Body of pancreas (tissue), 4 donors: ENCODE results near the gene JADE3.

Experiments
- POLR2A ChIP-seq, 3 donors: fragments of 450-650 bp; IDR thresholded peaks; one replicate each; pipeline ENCODE4 v1.6.1; 2016; ENCODE audit warnings: antibody characterized with exemption in 3 of 3, mild to moderate bottlenecking in 2 of 3
- TF ChIP-seq, protein P1 (sequence below), 7 experiments: fragments of 450-650 bp in 4 of 7; fragments of 200-600 bp in 3 of 7; sonication (generic) in 3 of 7; IDR thresholded peaks; one replicate each; pipeline ENCODE4 v1.5.1; 2016 to 2019; ENCODE audit warnings: antibody characterized with exemption in 7 of 7

DNA sequence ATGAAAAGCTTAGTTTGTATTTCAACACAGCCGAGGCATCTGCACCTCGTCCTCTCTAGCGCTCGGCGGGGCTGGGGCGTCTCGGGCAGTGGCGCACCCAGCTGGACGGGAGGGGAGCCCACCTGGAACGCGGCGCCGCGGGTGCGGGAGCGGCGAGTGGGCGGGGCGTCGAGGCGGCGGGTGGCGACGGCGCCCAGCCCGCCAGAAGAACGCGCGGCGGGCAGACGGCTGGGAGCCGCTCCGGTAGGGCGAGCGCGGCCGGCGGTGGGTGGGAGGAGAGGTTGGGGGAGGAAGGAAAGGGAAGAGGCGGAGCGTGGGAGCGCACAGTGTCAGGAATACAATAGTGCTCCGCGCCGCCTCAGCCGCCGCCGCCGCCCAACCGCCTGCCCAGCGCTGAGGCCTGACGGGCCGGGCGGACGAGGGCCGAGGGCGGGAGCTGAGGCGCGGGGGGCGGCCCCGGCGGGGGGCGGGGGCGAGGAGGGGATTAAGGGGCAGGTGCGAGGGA lies at the start of gene JADE3:
- TF ChIP-seq, protein P1, sequence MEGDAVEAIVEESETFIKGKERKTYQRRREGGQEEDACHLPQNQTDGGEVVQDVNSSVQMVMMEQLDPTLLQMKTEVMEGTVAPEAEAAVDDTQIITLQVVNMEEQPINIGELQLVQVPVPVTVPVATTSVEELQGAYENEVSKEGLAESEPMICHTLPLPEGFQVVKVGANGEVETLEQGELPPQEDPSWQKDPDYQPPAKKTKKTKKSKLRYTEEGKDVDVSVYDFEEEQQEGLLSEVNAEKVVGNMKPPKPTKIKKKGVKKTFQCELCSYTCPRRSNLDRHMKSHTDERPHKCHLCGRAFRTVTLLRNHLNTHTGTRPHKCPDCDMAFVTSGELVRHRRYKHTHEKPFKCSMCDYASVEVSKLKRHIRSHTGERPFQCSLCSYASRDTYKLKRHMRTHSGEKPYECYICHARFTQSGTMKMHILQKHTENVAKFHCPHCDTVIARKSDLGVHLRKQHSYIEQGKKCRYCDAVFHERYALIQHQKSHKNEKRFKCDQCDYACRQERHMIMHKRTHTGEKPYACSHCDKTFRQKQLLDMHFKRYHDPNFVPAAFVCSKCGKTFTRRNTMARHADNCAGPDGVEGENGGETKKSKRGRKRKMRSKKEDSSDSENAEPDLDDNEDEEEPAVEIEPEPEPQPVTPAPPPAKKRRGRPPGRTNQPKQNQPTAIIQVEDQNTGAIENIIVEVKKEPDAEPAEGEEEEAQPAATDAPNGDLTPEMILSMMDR (IDR thresholded peaks at IDR 0.05) = no peak
- peak; percentile 23 to 51 (median 32) for TF ChIP-seq POLR2A (IDR thresholded peaks at IDR 0.05)
